K562 (cell line): ENCODE data around the gene ACY1. TPM values are rescaled to one million over a fixed set of nuclear protein-coding genes. Genes with fewer than 3 reads are reported as not detected.

Source experiments
- BRF1 ChIP-seq: IDR thresholded peaks from 3 replicates; pipeline ENCODE4 v1.6.1; 2011; ENCODE audit warnings: borderline replicate concordance, mild to moderate bottlenecking; ENCODE audit not compliant: insufficient read length; ENCODE audit errors: extremely low read depth
- CBX8 ChIP-seq: fragments of 200-600 bp; sonication (generic); IDR thresholded peaks from 2 replicates; pipeline ENCODE4 v1.6.1; 2012; ENCODE audit warnings: borderline replicate concordance, mixed run types, low read depth, mild to moderate bottlenecking, moderate library complexity, mixed read lengths, low read length, control low read depth, inconsistent platforms; ENCODE audit not compliant: poor library complexity, severe bottlenecking; ENCODE audit errors: extremely low read depth
- CTCFL ChIP-seq: IDR thresholded peaks from 2 replicates; pipeline ENCODE4 v1.6.1; 2011; ENCODE audit warnings: borderline replicate concordance, low read depth, mild to moderate bottlenecking, moderate library complexity, low read length; ENCODE audit not compliant: insufficient read depth, poor library complexity, severe bottlenecking
- FOXJ2 ChIP-seq: fragments of 200-800 bp; sonication (Bioruptor generic); IDR thresholded peaks from 2 replicates; pipeline ENCODE4 v1.6.1; 2016; ENCODE audit warnings: missing genetic modification characterization, missing compliant biosample characterization
- GATAD2B ChIP-seq: fragments of 450-650 bp; IDR thresholded peaks from 2 replicates; pipeline ENCODE4 v1.6.1; 2017; ENCODE audit warnings: mild to moderate bottlenecking, borderline replicate concordance
- MGA ChIP-seq: fragments of 450-650 bp; IDR thresholded peaks from 2 replicates; pipeline ENCODE4 v1.6.1; 2016; ENCODE audit warnings: mild to moderate bottlenecking, moderate library complexity
- NELFE ChIP-seq: IDR thresholded peaks from 2 replicates; pipeline ENCODE4 v1.6.1; 2011; ENCODE audit warnings: mild to moderate bottlenecking; ENCODE audit not compliant: insufficient read depth, insufficient read length
- NONO ChIP-seq, 2 experiments: fragments of 200-400 bp in 1 of 2; fragments of 450-650 bp in 1 of 2; formaldehyde crosslinking in 1 of 2; IDR thresholded peaks; 2 replicates each; pipeline ENCODE4 v1.6.1; 2017; ENCODE audit warnings: low read depth in 2 of 2, mild to moderate bottlenecking in 2 of 2, moderate library complexity in 2 of 2, low read length in 1 of 2
- SMAD3 ChIP-seq: fragments of 450-650 bp; formaldehyde crosslinking; conservative IDR thresholded peaks from 2 replicates; pipeline ENCODE4 v1.4.0; 2020; ENCODE audit warnings: mild to moderate bottlenecking
- SMAD4 ChIP-seq: fragments of 250-450 bp; sonication (Bioruptor Pico); conservative IDR thresholded peaks from 2 replicates; pipeline ENCODE4 v1.8.0; 2021; ENCODE audit warnings: inconsistent platforms, mild to moderate bottlenecking, moderate library complexity
- TAF9B ChIP-seq: fragments of 450-650 bp; IDR thresholded peaks from 2 replicates; pipeline ENCODE4 v1.6.1; 2018; ENCODE audit warnings: mild to moderate bottlenecking; ENCODE audit not compliant: partially characterized antibody
- ZNF12 ChIP-seq: sonication (generic); formaldehyde crosslinking; IDR thresholded peaks from 2 replicates; pipeline ENCODE4 v1.4.0; 2020; ENCODE audit warnings: mild to moderate bottlenecking, missing genetic modification reagents
- ZNF23 ChIP-seq: fragments of 250-450 bp; sonication (Bioruptor Pico); IDR thresholded peaks from 2 replicates; pipeline ENCODE4 v1.4.0; 2020; ENCODE audit warnings: mild to moderate bottlenecking
- polyA plus RNA-seq, 8 experiments: library from polyadenylated mRNA; depleted of rRNA in 4 of 8; stranded (reverse) in 5 of 8; unstranded in 3 of 8; fragments of >200 nt; fragmentation: Nextera tagmentation in 2 of 8; fragmentation: Illumina TruSeq in 1 of 8; extraction: Ambion mirVana in 2 of 8; extraction: Trizol in 1 of 8; gene quantifications; 2 replicates each; pipeline versions ENCODE4 v1.2.1 to v1.2.3, GENCODE V29; 2011 to 2014; ENCODE audit warnings: inconsistent platforms in 1 of 8, missing spikeins in 1 of 8
- total RNA-seq, 7 experiments: library from RNA; depleted of rRNA in 6 of 7; stranded (reverse); fragments of >200 nt in 6 of 7; fragmentation: Illumina TruSeq in 2 of 7; extraction: Trizol in 2 of 7; gene quantifications; 2 replicates each; pipeline versions ENCODE4 v1.2.1 to v1.2.3, GENCODE V29; 2011 to 2021; ENCODE audit warnings: low replicate concordance in 1 of 7

The ACY1 gene
- total and polyA plus RNA-seq, 9 of the 15 experiments (the other 6 are each of a cell fraction or from before 2014, with no cell fraction given) = 70.7 to 195 (median 123) TPM

DNA sequence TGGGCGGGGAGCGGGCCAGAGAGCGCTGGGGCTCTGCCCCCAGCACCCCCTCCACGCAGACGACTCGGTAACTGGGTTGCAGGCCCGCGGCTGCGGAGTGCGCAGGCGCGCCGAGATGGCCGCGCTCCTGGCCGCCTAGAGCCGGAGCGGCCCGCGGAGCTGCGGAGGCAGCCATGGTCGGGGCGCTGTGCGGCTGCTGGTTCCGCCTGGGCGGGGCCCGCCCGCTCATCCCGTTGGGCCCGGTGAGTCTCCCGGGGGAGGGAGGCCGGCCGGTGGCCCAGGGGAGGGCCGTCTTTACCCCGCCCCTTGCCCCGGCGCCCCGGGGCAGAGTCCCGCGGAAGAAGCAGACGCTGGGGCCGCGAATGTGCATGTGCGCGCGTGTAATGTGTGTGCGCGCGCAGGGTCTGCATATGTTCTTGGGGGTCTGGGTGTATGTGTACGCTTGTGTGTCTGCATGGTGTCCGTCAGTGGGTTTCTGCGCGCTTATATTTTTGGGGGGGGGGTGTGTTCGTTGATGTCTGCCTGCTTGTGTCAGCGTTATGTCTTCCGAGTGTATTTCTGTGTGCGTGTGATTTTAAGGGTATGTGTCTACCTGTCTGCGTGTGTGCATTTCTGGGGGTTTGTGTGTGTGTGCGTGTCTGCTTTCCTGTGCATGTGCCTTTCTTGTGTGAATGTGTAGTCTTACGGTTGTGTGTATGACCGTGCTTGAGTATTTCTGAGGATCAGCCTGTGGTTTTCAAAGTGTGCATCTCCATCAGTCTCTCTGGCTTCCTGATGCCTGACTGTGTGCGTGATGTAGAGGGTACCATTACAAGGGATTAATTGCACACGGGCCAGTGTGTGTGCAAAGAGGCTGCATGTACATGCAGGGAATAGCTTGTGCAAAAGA is 8.1 kb upstream of the ACY1 start, which contains the start of gene ABHD14A (continued):
- TF ChIP-seq TAF9B = no peak
- no peak for TF ChIP-seq ZNF12
- peak; percentile 60; the same call in 1 of the 2 replicates for TF ChIP-seq GATAD2B
- TF ChIP-seq SMAD4 (CRISPR knock-in tag) = peak; percentile 21
- no peak for TF ChIP-seq NELFE
- no peak for TF ChIP-seq ZNF23 (CRISPR knock-in tag)
- no peak for TF ChIP-seq CTCFL
- TF ChIP-seq BRF1 = no peak
- no peak for TF ChIP-seq FOXJ2 (tag)
- no peak for TF ChIP-seq SMAD3 (CRISPR knock-in tag)
- no peak for TF ChIP-seq MGA
- peak in 1 of 2 experiments; percentile 79; a peak in 2 of 4 replicates for TF ChIP-seq NONO (IDR thresholded peaks at IDR 0.05; ENCODE audit: low read depth in 2 of 2, low read length in 1 of 2)
- no peak for TF ChIP-seq CBX8
